Head of caudate nucleus (tissue), 42 donors: Measurements from ENCODE around the gene TECR.
"Not testable (repeated sequence)": the region's sequence is repeated elsewhere in the genome, so short reads cannot be mapped to it uniquely, and the experiment has no call there.

Experiments used
- DNase-seq, 42 donors: peaks; one replicate each; pipeline versions ENCODE4 v3.0.0 to v3.0.0-alpha.2; 2020 to 2021; ENCODE audit warnings: mixed read lengths in 7 of 42
- intact Hi-C: fragments of 100-400 bp; cut with DNase I; formaldehyde crosslinking; loops from one replicate; pipeline ENCODE4 v1.15.0; 2022

The TECR gene

DNA sequence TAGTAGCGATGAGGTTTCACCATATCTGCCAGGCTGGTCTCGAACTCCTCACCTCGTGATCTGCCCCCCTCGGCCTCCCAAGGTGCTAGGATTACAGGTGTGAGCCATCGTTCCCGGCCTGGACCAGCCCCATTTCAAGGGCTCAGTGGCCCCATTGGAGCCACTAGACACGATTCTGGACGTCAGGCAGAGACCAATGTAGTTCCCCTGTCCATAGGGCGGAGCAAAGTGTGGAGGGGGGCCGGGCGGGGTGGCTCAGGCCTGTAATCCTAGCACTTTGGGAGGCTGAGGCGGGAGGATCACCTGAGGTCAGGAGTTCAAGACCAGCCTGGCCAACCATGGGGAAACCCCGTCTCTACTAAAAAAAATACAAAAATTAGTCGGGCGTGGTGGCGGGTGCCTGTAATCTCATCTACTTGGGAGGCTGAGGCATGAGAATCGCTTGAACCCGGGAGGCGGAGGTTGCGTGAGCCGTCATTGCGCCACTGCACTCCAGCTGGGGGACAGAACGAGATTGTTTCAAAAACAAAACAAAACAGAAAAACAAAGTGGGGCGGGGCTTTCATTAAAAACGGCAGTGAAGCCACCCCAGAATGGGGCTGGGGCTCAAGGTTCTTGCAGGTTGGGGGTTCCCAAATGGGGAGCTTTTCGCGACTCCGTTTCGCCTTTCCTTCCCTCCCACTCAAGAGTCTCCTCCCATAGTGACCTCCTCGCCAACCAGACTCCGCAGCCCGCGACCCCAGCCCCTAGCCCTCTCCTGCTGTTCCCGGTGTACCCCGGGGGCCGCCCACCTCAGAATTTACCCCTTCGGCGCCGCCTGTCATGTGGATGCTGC lies 758 bp upstream of the TECR start:
- no peak for DNase-seq
- intact Hi-C loops: no loop called here

DNA sequence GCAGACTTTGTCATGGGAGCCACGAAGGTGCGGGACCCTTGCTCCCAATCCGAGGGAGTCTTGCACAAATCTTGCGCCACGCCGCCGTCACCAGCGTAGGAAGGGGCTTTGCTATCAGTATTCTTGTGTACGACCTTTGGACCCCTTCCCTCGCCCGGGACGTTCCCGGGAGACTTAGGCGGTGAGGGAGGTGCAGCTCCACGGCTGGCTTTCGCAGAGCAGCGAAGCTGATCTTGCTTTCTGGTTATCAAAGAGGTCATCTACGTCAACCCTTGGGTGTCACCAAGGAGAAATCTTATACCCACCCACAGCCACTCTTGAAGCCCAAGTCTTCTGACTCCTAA lies 583 bp downstream of the TECR start:
- peak in 1 of 42 donors; percentile 35 for DNase-seq

DNA sequence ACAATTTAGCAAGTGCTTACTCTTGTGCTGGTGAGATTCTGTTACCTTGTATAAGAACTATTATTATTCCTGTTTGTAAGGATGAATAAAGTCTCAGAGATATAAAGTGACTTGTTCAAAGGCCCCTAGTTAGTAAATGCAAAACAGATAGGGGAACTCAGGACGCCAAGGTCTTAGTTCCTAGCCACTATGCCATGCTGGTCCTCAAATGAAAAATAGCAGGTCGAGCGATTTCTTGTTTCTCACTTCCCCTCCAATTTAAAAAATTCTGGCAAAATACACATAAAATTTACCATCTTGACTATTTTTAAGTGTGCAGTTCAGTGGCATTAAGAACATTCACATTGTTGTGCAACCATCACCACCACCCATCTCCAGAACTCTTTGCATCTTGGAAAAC lies 1.1 kb downstream of the TECR start:
- intact Hi-C loops: no loop called here
- DNase-seq: no peak

More for the DNA sequence above, 583 bp downstream of the TECR start:
- intact Hi-C loops: no loop called here

GRCh38 chr19:14533450-14533849 lies 4.1 kb downstream of the TECR start:
- DNase-seq: no peak
- intact Hi-C loops: no loop called here

GRCh38 chr19:14536926-14537692 lies 7.7 kb downstream of the TECR start:
- DNase-seq: peak in 9 of 42 donors; percentile 28 to 72 (median 44)
- intact Hi-C loops: no loop called here

DNA sequence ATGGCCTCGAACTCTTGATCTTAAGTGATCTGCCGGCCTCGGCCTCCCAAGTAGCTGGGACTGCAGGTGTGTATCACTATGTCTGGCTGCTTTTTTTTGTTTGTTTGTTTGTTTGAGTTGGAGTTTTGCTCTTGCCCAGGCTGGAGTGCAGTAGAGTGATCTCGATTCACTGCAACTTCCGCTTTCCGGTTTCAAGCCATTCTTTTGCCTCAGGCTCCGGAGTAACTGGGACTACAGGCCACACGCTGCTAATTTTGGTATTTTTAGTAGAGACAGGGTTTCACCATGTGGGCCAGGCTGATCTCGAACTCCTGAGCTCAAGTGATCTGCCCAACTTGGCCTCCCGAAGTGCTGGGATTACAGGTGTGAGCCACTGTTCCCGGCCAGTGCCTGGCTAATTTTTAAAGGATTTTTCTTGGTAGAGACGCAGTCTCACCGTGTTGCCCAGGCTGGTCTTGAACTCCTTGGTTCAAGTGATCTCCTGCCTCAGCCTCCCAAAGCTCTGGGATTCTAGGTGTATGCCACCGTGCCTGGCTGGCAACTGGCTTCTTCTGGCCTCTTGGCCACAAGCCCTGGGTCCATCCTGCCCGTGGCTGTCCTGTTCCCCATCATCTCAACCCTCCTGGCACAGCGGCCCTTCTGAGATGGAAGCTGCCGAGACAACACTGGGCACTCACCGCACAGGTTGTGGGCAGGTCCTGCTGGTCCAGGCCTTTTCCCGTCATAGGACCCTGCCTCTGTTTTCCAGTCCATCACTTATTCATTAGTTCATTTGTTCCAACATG lies 11.5 kb downstream of the TECR start:
- intact Hi-C loops: no loop called here
- no peak for DNase-seq

DNA sequence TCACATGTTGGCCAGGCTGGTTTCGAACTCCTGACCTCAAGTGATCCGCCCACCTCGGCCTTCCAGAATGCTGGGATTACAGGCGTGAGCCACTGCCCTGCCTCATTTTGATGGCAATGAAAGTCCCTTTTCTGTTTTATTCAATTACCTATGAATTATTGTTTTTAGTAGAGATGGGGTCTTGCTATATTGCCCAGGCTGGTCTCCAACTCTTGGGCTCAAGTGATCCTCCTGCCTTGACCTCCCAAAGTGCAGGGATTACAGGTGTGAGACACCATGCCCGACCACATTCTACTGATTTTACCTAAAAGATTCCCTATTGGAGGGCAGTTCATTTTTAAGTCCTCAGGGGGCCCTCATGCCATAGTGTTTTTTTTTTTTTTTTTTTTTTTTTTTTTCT lies 12.6 kb downstream of the TECR start:
- DNase-seq, intact Hi-C loops: not testable (repeated sequence)

- intact Hi-C loops: no loop called here
- DNase-seq: peak in 28 of 42 donors; percentile 27 to 92 (median 51)
Measured at GRCh38 chr19:14542711-14543328, 13.4 kb downstream of the TECR start.

GRCh38 chr19:14544047-14544446 lies 14.7 kb downstream of the TECR start:
- intact Hi-C loops: no loop called here
- DNase-seq: no peak

DNA sequence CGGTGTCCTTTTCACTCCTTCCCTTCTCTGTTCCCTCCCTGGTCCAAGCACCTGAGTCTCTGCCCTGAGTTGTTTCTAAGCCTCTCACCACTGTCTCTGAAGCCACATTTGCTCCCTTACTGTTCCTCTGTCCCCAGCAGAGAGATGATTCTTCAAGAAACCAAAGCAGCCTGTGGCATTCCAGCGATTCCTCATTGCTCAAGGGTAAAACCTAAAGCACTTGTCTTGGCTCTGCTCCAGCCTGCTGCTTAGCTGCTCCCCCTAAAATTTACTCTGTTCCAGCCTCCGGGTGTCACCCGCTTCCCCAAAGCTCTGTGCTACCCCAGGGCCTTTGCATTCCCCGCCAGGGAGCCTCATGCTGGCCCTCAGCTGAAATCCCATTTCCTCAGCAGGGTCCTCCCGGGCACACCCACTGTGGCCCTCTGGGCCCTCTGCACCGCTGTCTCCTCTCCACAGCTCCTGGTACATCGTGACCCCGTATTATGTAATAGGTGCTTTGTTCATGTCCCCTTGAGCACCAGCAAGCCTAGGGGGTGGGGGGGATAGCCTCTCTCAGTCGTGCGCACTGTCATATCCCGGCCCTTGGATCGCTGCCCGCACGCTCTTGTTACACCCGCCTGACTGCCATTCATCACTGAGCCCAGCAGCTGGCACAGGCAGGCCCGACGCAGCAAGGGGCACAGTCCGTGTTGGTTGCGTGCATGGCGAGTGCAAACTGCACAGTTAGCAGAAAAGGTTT lies 15.8 kb downstream of the TECR start:
- DNase-seq: peak; percentile 87 to 98 (median 94)
- intact Hi-C loops: no loop called here

GRCh38 chr19:14545716-14546082 lies 16.3 kb downstream of the TECR start:
- no peak for DNase-seq

DNA sequence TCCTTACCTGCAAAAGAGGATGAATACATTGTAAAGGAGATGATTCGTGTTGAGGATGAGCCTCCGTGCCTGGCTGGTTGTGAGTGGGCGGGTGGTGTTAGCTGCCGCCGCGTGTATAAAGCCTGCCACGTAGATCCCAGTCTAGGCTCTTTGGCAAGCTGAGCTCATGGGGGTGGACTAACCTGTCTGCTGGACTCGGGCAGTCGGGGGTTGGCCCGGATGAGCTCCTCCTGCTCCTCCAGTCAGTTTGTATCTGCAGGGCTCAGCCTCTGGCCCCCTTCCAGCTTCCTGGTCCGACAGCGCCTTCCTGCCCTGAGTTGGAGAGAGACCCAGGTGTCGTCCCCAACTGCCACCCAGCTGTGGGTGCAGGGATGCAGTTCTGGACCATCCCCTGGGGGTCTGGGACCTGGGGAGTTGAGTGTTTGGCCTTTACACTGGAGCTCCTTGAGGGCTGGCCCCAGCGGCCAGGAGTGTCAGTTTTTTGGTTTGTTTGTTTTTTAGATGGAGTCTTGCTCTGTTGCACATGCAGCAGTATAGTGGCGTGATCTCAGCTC lies 20.9 kb downstream of the TECR start:
- intact Hi-C loops: no loop called here
- DNase-seq: no peak

More at GRCh38 chr19:14545716-14546082, 16.3 kb downstream of the TECR start:
- intact Hi-C loops: no loop called here

- DNase-seq: peak in 18 of 42 donors; percentile 32 to 78 (median 52)
- intact Hi-C loops: not testable (repeated sequence)
Measured at GRCh38 chr19:14551134-14552005, 22.0 kb downstream of the TECR start.

GRCh38 chr19:14552006-14552360 lies 22.6 kb downstream of the TECR start:
- intact Hi-C loops, DNase-seq: not testable (repeated sequence)

DNA sequence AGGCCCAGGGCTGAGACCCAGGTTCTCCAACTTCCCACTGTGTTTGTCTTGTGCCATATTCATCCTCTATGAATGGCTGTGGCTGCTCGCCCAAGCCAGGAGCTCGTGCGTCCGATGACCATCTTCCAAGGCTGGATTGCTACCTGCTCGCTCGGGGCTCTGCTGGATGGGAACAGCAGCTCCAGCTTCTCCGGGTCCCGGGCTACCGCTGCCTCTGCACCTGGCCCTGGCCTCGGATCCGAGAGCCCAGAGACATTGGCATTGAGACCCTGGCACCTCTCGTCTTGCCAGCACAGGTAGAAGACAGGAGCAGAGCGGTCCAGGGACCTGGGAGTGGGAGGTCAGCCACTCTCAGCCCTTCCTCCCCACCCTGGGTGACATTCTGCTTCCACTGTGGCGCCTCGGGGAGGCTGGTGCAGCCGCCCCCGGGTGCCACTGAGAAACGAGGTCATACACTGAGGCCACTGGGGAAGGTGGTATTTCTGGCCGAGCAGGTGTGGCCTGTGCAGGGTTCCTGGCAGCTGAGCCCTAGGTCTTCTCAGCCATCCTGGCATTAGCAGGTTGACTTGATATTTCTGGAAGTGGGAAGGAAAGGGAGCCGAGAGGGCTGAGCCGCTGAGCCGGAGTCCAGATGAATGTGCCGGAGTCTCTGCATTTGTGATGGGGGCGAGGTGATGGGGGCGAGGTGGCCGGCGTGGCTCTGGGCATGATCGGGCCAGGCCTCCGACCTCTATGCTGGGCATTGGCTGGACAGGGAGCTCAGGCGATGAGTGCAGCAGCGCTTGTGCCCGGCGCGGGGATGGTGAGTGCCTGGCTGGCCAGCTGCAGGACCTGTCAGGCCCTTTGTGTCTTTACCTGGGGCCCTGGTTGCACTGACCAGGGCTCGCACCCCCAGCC lies 23.9 kb downstream of the TECR start:
- intact Hi-C loops: no loop called here
- DNase-seq: no peak

- intact Hi-C loops: no loop called here
- DNase-seq: no peak
Measured at GRCh38 chr19:14553939-14554243, 24.5 kb downstream of the TECR start.
